Measurements from ENCODE around the gene VSTM2L. TPM values are rescaled to one million over a fixed set of nuclear protein-coding genes. Genes with fewer than 3 reads are reported as not detected.

VSTM2L gene
- total and polyA plus RNA-seq, 2 donors (not counting 3 experiments of a cell fraction or from before 2014, with no cell fraction given) = 0.18 TPM; not detected in 1

GRCh38 chr20:37905671-37906613, 3.0 kb downstream of the VSTM2L start:
- Histone ChIP-seq H3K79me2 (ENCODE audit: control insufficient read depth, insufficient read depth, low read length) (no peaks in the 10 kb centered on the region), H3K4me3 (replicated peaks in 1 of 3; ENCODE audit: insufficient read depth in 1 of 3, low read depth in 1 of 3, low read length in 3 of 3) (no peak overlapping the region), H2AFZ (ENCODE audit: low read depth, low read length) (no peak overlapping the region), H3K27me3 (ENCODE audit: control insufficient read depth in 2 of 2, insufficient read depth in 2 of 2, low read length in 2 of 2) (peaks cover 34 to 36% of the 10 kb centered on the region in 2 experiments), H3K4me1 (ENCODE audit: control insufficient read depth, extremely low read depth, insufficient read depth, low read length) (no peaks in the 10 kb centered on the region), H3K9ac (replicated peaks; ENCODE audit: extremely low read depth, insufficient read depth, low read length) (no peak overlapping the region), H3K4me2 (ENCODE audit: insufficient read depth, low read length) (no peak overlapping the region), H3K9me1 (replicated peaks; ENCODE audit: control insufficient read depth, extremely low read depth, insufficient read depth, low read length) (no peaks in the 10 kb centered on the region), H3K9me3 (replicated peaks; ENCODE audit: control insufficient read depth, insufficient read depth, low read length) (no peaks in the 10 kb centered on the region), H3K36me3 (ENCODE audit: control insufficient read depth in 2 of 2, extremely low read depth in 1 of 2, insufficient read depth in 2 of 2, low read length in 2 of 2) (no peaks in the 10 kb centered on the region), H3K27ac (ENCODE audit: insufficient read depth, low read depth, low read length) (no peak overlapping the region), H4K20me1 (replicated peaks; ENCODE audit: control insufficient read depth, extremely low read depth, insufficient read depth, low read length) (no peaks in the 10 kb centered on the region)
- BruUV-seq (replicated peaks) = no TSS peak
- FAIRE-seq = no peak
- CTCF ChIA-PET = interaction anchor here (0.6 to 2.6 kb wide), 3 partner anchors 87 to 657 kb away, joined by 3 to 7 read pairs (median 4); no protein-coding TSS in a partner anchor
- intact Hi-C loops (cut with micrococcal nuclease) (no loop called here), dilution Hi-C loops (cut with MboI; ENCODE audit: extremely low pct_ligation_motif_present, low sequenced_read_pairs) (no loop called here)
- TF ChIP-seq POLR2AphosphoS5 (IDR thresholded peaks at IDR 0.05; ENCODE audit: insufficient read depth, low read depth, low read length) (no peak), POLR2A (IDR thresholded peaks at IDR 0.05; ENCODE audit: low read depth, low read length) (no peak), EZH2 (IDR thresholded peaks at IDR 0.05; ENCODE audit: borderline replicate concordance, low read depth, low read length, severe bottlenecking) (no peak), FOS (IDR thresholded peaks at IDR 0.05; ENCODE audit: borderline replicate concordance, insufficient read depth, low read length) (no peak), MAX (IDR thresholded peaks at IDR 0.05; ENCODE audit: insufficient read depth, insufficient read length) (no peak), MYC (IDR thresholded peaks at IDR 0.05; ENCODE audit: low read depth, low read length) (no peak), JUN (IDR thresholded peaks at IDR 0.05; ENCODE audit: borderline replicate concordance, insufficient read depth, insufficient read length, low read depth) (no peak), GATA2 (IDR thresholded peaks at IDR 0.05; ENCODE audit: insufficient read depth, insufficient read length, low read depth, low read length) (no peak)
- TF ChIP-seq, protein P1, sequence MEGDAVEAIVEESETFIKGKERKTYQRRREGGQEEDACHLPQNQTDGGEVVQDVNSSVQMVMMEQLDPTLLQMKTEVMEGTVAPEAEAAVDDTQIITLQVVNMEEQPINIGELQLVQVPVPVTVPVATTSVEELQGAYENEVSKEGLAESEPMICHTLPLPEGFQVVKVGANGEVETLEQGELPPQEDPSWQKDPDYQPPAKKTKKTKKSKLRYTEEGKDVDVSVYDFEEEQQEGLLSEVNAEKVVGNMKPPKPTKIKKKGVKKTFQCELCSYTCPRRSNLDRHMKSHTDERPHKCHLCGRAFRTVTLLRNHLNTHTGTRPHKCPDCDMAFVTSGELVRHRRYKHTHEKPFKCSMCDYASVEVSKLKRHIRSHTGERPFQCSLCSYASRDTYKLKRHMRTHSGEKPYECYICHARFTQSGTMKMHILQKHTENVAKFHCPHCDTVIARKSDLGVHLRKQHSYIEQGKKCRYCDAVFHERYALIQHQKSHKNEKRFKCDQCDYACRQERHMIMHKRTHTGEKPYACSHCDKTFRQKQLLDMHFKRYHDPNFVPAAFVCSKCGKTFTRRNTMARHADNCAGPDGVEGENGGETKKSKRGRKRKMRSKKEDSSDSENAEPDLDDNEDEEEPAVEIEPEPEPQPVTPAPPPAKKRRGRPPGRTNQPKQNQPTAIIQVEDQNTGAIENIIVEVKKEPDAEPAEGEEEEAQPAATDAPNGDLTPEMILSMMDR (IDR thresholded peaks at IDR 0.05; ENCODE audit: extremely low read depth in 1 of 2, insufficient read depth in 1 of 2, low read depth in 1 of 2, low read length in 2 of 2) = no peak
- no peak for DNase-seq (ENCODE audit: low read depth, low spot score)
- POLR2A ChIA-PET = no interaction called here
